BLaER1 (cell line): ENCODE data around the gene SAFB2.
"Not testable (repeated sequence)": the region's sequence is repeated elsewhere in the genome, so short reads cannot be mapped to it uniquely, and the experiment has no call there.

Source experiments
- H3K27ac ChIP-seq: shearing (Covaris generic); formaldehyde crosslinking; 2 replicates; pipeline ENCODE4 v1.8.1; 2022
- H3K27me3 ChIP-seq: shearing (Covaris generic); formaldehyde crosslinking; 2 replicates; pipeline ENCODE4 v1.8.1; 2022
- H3K36me3 ChIP-seq: shearing (Covaris generic); formaldehyde crosslinking; 2 replicates; pipeline ENCODE4 v1.8.1; 2022
- H3K4me1 ChIP-seq: shearing (Covaris generic); formaldehyde crosslinking; 2 replicates; pipeline ENCODE4 v1.8.1; 2022
- H3K4me2 ChIP-seq: shearing (Covaris generic); formaldehyde crosslinking; 2 replicates; pipeline ENCODE4 v1.8.1; 2022
- H3K4me3 ChIP-seq: shearing (Covaris generic); formaldehyde crosslinking; 2 replicates; pipeline ENCODE4 v1.8.1; 2022
- H3K9ac ChIP-seq: shearing (Covaris generic); formaldehyde crosslinking; 2 replicates; pipeline ENCODE4 v1.8.1; 2022
- H3K9me3 ChIP-seq: shearing (Covaris generic); formaldehyde crosslinking; 2 replicates; pipeline ENCODE4 v1.8.1; 2022
- H4K20me1 ChIP-seq: shearing (Covaris generic); formaldehyde crosslinking; 2 replicates; pipeline ENCODE4 v1.8.1; 2022
- Cebpa-rat ChIP-seq: shearing (Covaris generic); IDR thresholded peaks from 2 replicates; pipeline ENCODE4 v1.8.1; 2022

The SAFB2 gene

GRCh38 chr19:5609881-5610448 lies 12.6 kb downstream of the SAFB2 start:
- no peak for TF ChIP-seq Cebpa-rat
- H3K4me3 ChIP-seq, result no peak overlapping the region
- H3K27me3 ChIP-seq, result no peaks in the 10 kb centered on the region
- no peak overlapping the region for H3K9ac ChIP-seq
- no peaks in the 10 kb centered on the region for H3K9me3 ChIP-seq
- H3K27ac ChIP-seq, result no peak overlapping the region
- H4K20me1 ChIP-seq, result peaks cover 85% of the 10 kb centered on the region
- H3K4me1 ChIP-seq, result peaks cover 12% of the 10 kb centered on the region
- peaks cover 92% of the 10 kb centered on the region for H3K36me3 ChIP-seq
- H3K4me2 ChIP-seq, result no peak overlapping the region

DNA sequence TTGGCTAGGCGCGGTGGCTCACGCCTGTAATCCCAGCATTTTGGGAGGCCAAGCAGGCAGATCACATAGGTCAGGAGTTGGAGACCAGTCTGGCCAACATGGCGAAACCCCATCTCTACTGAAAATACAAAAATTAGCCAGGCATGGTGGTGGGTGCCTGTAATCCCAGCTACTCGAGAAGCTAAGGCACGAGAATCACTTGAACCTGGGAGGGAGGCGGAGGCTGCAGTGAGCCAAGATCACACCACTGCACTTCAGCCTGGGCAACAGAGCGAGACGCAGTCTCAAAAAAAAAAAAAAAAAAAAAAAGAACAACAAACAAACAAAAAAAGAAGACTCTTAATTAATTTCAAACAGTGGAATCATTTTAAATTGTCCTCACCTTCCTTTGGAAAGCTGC lies 13.8 kb downstream of the SAFB2 start:
- H3K4me2 ChIP-seq, H3K9ac ChIP-seq, H3K27ac ChIP-seq, H3K4me3 ChIP-seq, H3K9me3 ChIP-seq, H3K27me3 ChIP-seq: not testable (repeated sequence)
- Histone ChIP-seq H4K20me1 (peaks cover 88% of the 10 kb centered on the region), H3K4me1 (peaks cover 12% of the 10 kb centered on the region), H3K36me3 (peaks cover 92% of the 10 kb centered on the region)

GRCh38 chr19:5608291-5608690 lies 14.3 kb downstream of the SAFB2 start:
- TF ChIP-seq Cebpa-rat, result no peak
- Histone ChIP-seq H3K4me1 (peaks cover 12% of the 10 kb centered on the region), H3K9ac (no peak overlapping the region), H4K20me1 (peaks cover 88% of the 10 kb centered on the region), H3K9me3 (no peaks in the 10 kb centered on the region), H3K36me3 (peaks cover 92% of the 10 kb centered on the region), H3K4me2 (no peak overlapping the region), H3K27me3 (no peaks in the 10 kb centered on the region), H3K4me3 (no peak overlapping the region), H3K27ac (no peak overlapping the region)

DNA sequence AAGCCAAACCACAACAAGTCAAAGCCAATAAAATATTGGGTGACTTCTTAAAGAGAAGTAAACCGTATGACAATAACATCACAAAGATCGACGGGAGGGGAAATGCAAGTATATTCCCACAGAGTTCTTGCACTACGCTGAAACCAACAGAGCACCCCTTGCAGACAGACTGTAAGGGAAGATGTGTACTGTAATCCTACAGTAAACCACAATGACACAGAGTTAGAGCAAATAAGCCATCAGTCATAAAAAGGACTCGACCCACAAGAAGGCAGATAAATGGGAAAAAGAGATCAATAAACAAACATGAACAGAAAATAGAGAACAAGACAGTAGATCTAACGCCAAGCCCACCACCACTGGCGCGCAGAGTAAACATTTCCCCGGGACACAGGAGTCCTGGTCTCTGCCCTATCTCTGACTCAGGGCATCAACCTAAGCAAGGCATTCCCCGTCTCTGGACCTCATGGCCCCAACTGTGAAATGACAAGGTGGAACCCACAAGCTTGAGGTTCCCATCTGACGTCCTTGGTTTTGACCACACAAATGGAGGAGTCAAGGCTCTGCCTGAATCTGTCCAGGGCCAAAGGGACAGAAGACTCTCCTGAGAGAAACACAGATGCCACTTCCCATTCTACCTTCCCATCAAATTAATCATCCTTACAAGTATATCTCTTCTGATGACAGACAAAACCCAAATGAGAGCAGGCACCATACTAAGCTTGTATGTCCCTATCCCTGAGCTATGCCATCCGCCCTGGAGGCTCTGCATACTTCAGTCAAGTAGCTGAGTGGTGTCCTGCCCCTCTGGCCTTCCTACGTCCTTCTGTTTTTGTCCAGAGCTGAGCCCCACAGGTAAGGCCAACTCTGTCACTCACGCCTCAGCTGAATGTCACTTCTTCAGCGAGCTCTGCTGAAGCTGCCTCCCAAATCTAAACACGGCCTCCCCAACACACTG lies 15.0 kb downstream of the SAFB2 start:
- Histone ChIP-seq H3K4me1 (peaks cover 12% of the 10 kb centered on the region), H3K4me2 (no peak overlapping the region), H3K4me3 (no peak overlapping the region), H3K27me3 (no peaks in the 10 kb centered on the region), H3K9ac (no peak overlapping the region), H3K9me3 (no peaks in the 10 kb centered on the region), H4K20me1 (peaks cover 88% of the 10 kb centered on the region), H3K27ac (no peak overlapping the region), H3K36me3 (peaks cover 92% of the 10 kb centered on the region)
- no peak for TF ChIP-seq Cebpa-rat

GRCh38 chr19:5605362-5605761 lies 17.2 kb downstream of the SAFB2 start:
- Histone ChIP-seq H3K4me2 (no peak overlapping the region), H4K20me1 (peaks cover 99% of the 10 kb centered on the region), H3K36me3 (peaks cover 100% of the 10 kb centered on the region)

DNA sequence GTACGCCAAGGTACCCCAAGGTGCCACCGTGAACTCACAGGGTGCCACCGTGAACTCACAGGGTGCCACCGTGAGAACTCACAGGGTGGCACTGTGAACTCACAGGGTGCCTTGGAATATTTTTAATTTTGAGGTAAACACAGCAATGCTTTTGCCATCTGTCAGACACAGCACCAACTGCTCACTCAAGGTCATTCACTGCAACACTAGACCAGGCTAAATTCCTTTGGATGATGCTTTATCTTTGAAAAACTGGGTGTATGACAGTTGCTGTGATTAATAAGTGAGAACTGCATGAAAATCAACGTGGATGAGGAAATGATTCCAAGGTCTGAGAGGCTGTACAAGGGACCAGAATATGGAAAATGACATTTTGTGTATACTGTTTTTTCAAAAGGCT lies 18.9 kb downstream of the SAFB2 start:
- Histone ChIP-seq H3K36me3 (peaks cover 100% of the 10 kb centered on the region), H3K27ac (no peak overlapping the region), H4K20me1 (peaks cover 85% of the 10 kb centered on the region)

More at GRCh38 chr19:5605362-5605761, 17.2 kb downstream of the SAFB2 start:
- Histone ChIP-seq H3K9ac (peak overlapping the region; percentile 3; the same call in 1 of the 2 replicates), H3K9me3 (no peaks in the 10 kb centered on the region), H3K27me3 (no peaks in the 10 kb centered on the region), H3K4me3 (no peak overlapping the region), H3K4me1 (peaks cover 12% of the 10 kb centered on the region), H3K27ac (peak overlapping the region; percentile 40; the same call in 1 of the 2 replicates)
- no peak for TF ChIP-seq Cebpa-rat

DNA sequence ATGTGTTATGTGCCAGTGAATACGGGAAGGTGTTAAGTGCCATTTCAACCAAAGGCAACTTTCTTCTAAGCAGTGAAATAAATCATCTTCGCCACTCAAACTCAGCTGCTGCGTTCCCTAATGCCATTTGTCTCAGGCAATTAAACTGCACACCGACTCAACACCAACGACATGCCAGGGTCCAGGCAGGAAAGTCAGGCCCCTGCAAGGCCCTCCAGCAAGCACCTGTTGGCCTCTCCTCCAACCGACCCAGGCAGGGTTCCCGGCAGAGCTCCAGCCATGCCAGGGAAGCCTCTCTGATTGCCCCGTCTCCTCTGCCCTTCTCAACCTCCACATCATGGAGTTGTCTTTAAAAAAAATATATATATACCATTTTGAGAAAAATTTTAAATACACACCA lies 21.8 kb downstream of the SAFB2 start:
- Histone ChIP-seq H3K36me3 (peaks cover 100% of the 10 kb centered on the region), H3K4me2 (no peak overlapping the region), H3K9ac (no peak overlapping the region), H4K20me1 (peaks cover 72% of the 10 kb centered on the region), H3K9me3 (no peaks in the 10 kb centered on the region), H3K4me1 (peaks cover 20% of the 10 kb centered on the region), H3K27ac (no peak overlapping the region), H3K27me3 (no peaks in the 10 kb centered on the region), H3K4me3 (no peak overlapping the region)
- TF ChIP-seq Cebpa-rat, result no peak

More for the DNA sequence above, 18.9 kb downstream of the SAFB2 start:
- Histone ChIP-seq H3K9me3 (no peaks in the 10 kb centered on the region), H3K9ac (no peak overlapping the region), H3K27me3 (no peaks in the 10 kb centered on the region), H3K4me3 (no peak overlapping the region), H3K4me1 (peaks cover 12% of the 10 kb centered on the region), H3K4me2 (no peak overlapping the region)
- no peak for TF ChIP-seq Cebpa-rat

DNA sequence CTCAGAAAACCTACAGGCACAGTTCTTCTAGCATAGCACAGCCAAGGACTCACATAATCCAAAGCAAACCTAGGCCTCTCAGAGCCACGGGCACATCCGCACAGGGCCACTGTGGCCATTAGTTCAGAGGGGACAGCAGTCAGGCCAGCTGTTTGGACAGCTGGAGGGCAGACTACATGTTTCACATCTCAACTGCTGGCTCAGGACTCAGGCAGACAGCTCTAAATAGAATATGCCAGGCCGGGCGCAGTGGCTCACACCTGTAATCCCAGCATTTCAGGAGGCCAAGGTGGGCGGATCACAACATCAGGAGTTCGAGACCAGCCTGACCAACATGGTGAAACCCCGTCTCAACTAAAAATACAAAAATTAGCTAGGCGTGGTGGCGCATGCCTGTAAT lies 26.8 kb downstream of the SAFB2 start:
- Histone ChIP-seq H3K4me3 (no peak overlapping the region), H3K4me2 (peak overlapping the region; percentile 64), H3K4me1 (peaks cover 27% of the 10 kb centered on the region), H4K20me1 (peaks cover 44% of the 10 kb centered on the region), H3K27me3 (no peaks in the 10 kb centered on the region), H3K27ac (peak overlapping the region; percentile 66), H3K9me3 (no peaks in the 10 kb centered on the region), H3K36me3 (peaks cover 100% of the 10 kb centered on the region), H3K9ac (peak overlapping the region; percentile 56; the same call in 1 of the 2 replicates)
- no peak for TF ChIP-seq Cebpa-rat

DNA sequence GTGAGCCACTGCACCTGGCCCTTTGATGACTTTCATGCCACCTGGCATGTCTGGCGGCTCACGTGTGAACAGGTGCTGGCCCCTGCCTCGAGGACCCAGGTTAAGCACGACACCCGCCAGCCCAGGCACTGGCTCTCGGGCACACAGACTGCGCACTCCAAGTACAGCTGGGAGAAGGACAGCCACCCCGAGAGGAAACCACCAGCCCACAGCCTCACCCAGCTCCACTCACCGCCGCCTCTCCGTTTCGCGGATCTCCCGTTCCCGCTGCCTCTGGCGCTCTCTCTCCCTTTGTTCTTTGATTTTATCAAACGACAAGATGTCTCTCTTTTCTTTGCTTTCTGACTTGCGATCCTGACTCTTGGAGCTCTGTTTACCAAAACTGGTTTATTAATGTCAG lies 27.4 kb downstream of the SAFB2 start:
- peaks cover 100% of the 10 kb centered on the region for H3K36me3 ChIP-seq
- TF ChIP-seq Cebpa-rat, result no peak

DNA sequence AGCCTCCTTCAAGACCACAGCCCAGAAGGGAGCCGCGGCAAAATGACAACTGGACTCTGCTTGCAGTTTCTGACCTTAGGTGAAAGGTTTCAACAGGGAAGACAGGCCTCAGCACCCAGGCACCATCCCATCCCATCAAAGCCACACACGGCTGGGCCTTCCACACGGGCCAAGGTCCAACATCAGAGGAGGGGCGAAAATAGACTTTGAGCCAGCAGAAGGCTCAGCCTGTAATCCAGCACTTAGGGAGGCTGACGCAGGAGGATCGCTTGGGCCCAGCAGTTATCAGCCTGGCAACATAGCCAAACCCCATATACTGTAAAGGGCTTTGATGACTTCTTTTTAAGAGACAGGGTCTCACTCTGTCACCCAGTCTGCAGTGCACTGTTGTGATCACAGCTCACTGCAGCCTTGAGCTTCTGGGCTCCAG lies 28.0 kb downstream of the SAFB2 start:
- no peak overlapping the region for H3K9ac ChIP-seq
- no peak overlapping the region for H3K4me3 ChIP-seq
- TF ChIP-seq Cebpa-rat, result no peak
- H3K4me1 ChIP-seq, result peaks cover 27% of the 10 kb centered on the region
- no peaks in the 10 kb centered on the region for H3K9me3 ChIP-seq
- no peaks in the 10 kb centered on the region for H3K27me3 ChIP-seq
- H3K4me2 ChIP-seq, result peak overlapping the region; percentile 64
- H3K27ac ChIP-seq, result no peak overlapping the region
- peaks cover 100% of the 10 kb centered on the region for H3K36me3 ChIP-seq
- peaks cover 48% of the 10 kb centered on the region; the same call in 1 of the 2 replicates for H4K20me1 ChIP-seq

More for the DNA sequence above, 27.4 kb downstream of the SAFB2 start:
- peaks cover 27% of the 10 kb centered on the region for H3K4me1 ChIP-seq
- peak overlapping the region; percentile 64 for H3K4me2 ChIP-seq
- no peaks in the 10 kb centered on the region for H3K9me3 ChIP-seq
- no peaks in the 10 kb centered on the region for H3K27me3 ChIP-seq
- peak overlapping the region; percentile 56; the same call in 1 of the 2 replicates for H3K9ac ChIP-seq
- no peak overlapping the region for H3K4me3 ChIP-seq
- peaks cover 44% of the 10 kb centered on the region; the same call in 1 of the 2 replicates for H4K20me1 ChIP-seq
- peak overlapping the region; percentile 66 for H3K27ac ChIP-seq
